Panc1 (cell line): ENCODE results near the gene AQP7. TPM values are rescaled to one million over a fixed set of nuclear protein-coding genes. Genes with fewer than 3 reads are reported as not detected.

ENCODE experiments used
- ATAC-seq: fragments of 200-7000 bp; cut with Tn5 transposase; 2 replicates; pipeline ENCODE4 v1.9.1; 2020; ENCODE audit warnings: mild to moderate bottlenecking, moderate library complexity
- BruUV-seq: library from RNA; stranded (reverse); fragments of 400-500 nt; replicated peaks from 2 replicates; lab custom pipeline; 2021; lab: Mats Ljungman, UMichigan
- CTCF ChIA-PET: fragments of 300-600 bp; sonication (Branson Sonifier 250); formaldehyde crosslinking; loops from one replicate; lab custom pipeline; 2022; ENCODE audit warnings: antibody characterized with exemption; lab: Charles Lee
- POLR2A ChIA-PET: fragments of 300-600 bp; sonication (Branson Sonifier 250); formaldehyde crosslinking; loops from one replicate; lab custom pipeline; 2022; ENCODE audit warnings: antibody characterized with exemption; lab: Charles Lee
- DNase-seq: peaks from one replicate; pipeline ENCODE4 v3.0.0-alpha.2; 2010; ENCODE audit warnings: low read depth, low spot score
- H3K27ac ChIP-seq: 2 replicates; pipeline ENCODE4 v1.5.1; 2011; ENCODE audit warnings: mild to moderate bottlenecking, low read length, inconsistent platforms
- H3K27me3 ChIP-seq: fragments of 200-500 bp; sonication (Bioruptor generic); 2 replicates; pipeline ENCODE4 v1.6.0; 2014; ENCODE audit warnings: low read length, inconsistent platforms; ENCODE audit not compliant: control insufficient read depth, insufficient read depth
- H3K36me3 ChIP-seq: fragments of 200-500 bp; sonication (Bioruptor generic); 2 replicates; pipeline ENCODE4 v1.5.1; 2014; ENCODE audit warnings: inconsistent platforms, mild to moderate bottlenecking, low read length, moderate library complexity; ENCODE audit not compliant: control insufficient read depth, insufficient read depth
- H3K4me1 ChIP-seq: 2 replicates; pipeline ENCODE4 v1.5.1; 2011; ENCODE audit warnings: inconsistent platforms, mild to moderate bottlenecking, low read length, moderate library complexity; ENCODE audit not compliant: control insufficient read depth, insufficient read depth
- H3K4me3 ChIP-seq, 2 experiments: 2 replicates each; pipeline ENCODE4 v1.5.1; 2011 to 2012; ENCODE audit warnings: low read depth in 2 of 2, low read length in 2 of 2, mild to moderate bottlenecking in 2 of 2, inconsistent platforms in 1 of 2, moderate library complexity in 1 of 2
- H3K9me3 ChIP-seq: fragments of 200-500 bp; sonication (Bioruptor generic); 2 replicates; pipeline ENCODE4 v1.5.1; 2014; ENCODE audit warnings: low read depth, mild to moderate bottlenecking, inconsistent platforms, low read length, moderate library complexity; ENCODE audit not compliant: control insufficient read depth, insufficient read depth
- POLR2AphosphoS5 ChIP-seq: IDR thresholded peaks from 2 replicates; pipeline ENCODE4 v1.6.1; 2012; ENCODE audit warnings: mild to moderate bottlenecking, low read depth, low read length, moderate library complexity
- SIN3A ChIP-seq: IDR thresholded peaks from 2 replicates; pipeline ENCODE4 v1.6.1; 2012; ENCODE audit warnings: low read depth, mild to moderate bottlenecking, low read length, moderate library complexity, borderline replicate concordance; ENCODE audit not compliant: insufficient read depth
- TCF7L2 ChIP-seq: IDR thresholded peaks from 2 replicates; pipeline ENCODE4 v1.6.1; 2011; ENCODE audit warnings: mild to moderate bottlenecking, low read depth, low read length, inconsistent platforms
- in situ Hi-C: cut with HindIII; loops from 2 replicates; pipeline ENCODE4 v1.10.0; 2016; ENCODE audit warnings: low sequenced_read_pairs, low pct_unique_long_range_greater_than_20kb
- intact Hi-C: fragments of 100-400 bp; cut with micrococcal nuclease; formaldehyde crosslinking; loops from one replicate; pipeline ENCODE4 v1.10.0; 2022; ENCODE audit not compliant: unreplicated experiment
- total RNA-seq: library from RNA; stranded (reverse); gene quantifications from one replicate; pipeline ENCODE4 v1.2.1, GENCODE V29; 2021; ENCODE audit not compliant: unreplicated experiment
- TF ChIP-seq, protein P1 (sequence below): fragments of 450-650 bp; IDR thresholded peaks from 2 replicates; pipeline ENCODE4 v1.5.1; 2017; ENCODE audit warnings: mild to moderate bottlenecking
- TF ChIP-seq, protein P2 (sequence below), 2 experiments: IDR thresholded peaks; 2 replicates each; pipeline ENCODE4 v1.6.1; 2011 to 2012; ENCODE audit warnings: low read depth in 2 of 2, control low read depth in 1 of 2, low read length in 1 of 2, mild to moderate bottlenecking in 1 of 2, moderate library complexity in 1 of 2; ENCODE audit not compliant: insufficient read depth in 1 of 2

Gene AQP7
- total RNA-seq, 1 experiment from 2014 or later, result 0.26 TPM

DNA sequence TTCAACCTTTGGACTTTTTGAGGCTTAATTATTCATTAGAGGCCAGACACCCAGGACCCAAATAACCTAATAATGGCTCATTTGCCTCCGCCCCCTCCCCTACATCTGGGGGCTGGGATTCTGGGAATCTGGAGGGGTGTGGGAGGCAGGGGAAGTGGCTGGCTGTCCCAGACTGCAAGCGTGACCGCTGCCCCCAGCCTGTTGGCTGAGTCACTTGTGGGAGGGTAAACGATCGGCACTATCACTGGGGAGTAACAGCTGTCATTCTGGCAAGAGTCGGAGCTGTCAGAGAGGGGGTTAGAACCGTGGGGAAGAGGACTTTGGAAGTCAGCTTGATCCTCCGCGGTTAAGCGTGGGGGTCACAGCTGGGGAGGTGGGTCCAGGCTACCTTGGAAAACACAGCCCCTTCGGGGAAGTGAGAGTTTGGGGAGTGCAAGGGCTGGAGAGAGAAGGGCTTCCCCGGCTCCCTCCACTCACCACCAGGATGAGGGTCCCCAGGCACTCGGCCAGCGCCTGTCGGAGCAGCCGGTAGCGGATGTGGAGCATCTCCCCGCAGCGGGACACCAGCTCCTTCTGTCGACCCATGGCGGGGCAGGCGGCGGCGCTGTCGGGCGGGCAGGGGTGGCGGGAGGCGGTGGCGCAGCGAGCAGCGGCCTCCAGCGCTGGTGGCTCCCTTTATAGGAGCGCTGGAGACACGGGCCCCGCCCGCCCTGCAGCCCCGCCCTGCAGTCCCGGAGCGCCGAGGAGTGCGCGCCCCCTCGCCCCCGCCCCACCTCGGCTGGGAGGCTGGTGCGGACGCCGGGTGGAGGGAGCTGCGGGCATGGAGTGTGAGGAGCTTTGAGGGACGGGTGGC lies 44.8 kb upstream of the AQP7 start, which contains the start of gene AQP3:
Gene AQP3 (minus strand): TSS at position 648 of the 853 bp plus-strand sequence. CDS start 63 bp downstream, at position 585.
- H3K9me3 ChIP-seq, result no peaks in the 10 kb centered on the region
- BruUV-seq, result no TSS peak
- in situ Hi-C loops (no loop called here), intact Hi-C loops (no loop called here)
- ChIA-PET CTCF (interaction anchor here (0.6 to 1.6 kb wide), 12 partner anchors 12 to 1056 kb away, joined by 3 to 16 read pairs (median 4); partner anchors contain the start of gene NOL6), POLR2A (interaction anchor here (0.6 kb wide), 3 partner anchors 27 to 54 kb away, joined by 3 to 7 read pairs (median 4); no protein-coding TSS in a partner anchor)
- DNase-seq (no peak), ATAC-seq (peak; percentile 89)
- TF ChIP-seq, protein P1, sequence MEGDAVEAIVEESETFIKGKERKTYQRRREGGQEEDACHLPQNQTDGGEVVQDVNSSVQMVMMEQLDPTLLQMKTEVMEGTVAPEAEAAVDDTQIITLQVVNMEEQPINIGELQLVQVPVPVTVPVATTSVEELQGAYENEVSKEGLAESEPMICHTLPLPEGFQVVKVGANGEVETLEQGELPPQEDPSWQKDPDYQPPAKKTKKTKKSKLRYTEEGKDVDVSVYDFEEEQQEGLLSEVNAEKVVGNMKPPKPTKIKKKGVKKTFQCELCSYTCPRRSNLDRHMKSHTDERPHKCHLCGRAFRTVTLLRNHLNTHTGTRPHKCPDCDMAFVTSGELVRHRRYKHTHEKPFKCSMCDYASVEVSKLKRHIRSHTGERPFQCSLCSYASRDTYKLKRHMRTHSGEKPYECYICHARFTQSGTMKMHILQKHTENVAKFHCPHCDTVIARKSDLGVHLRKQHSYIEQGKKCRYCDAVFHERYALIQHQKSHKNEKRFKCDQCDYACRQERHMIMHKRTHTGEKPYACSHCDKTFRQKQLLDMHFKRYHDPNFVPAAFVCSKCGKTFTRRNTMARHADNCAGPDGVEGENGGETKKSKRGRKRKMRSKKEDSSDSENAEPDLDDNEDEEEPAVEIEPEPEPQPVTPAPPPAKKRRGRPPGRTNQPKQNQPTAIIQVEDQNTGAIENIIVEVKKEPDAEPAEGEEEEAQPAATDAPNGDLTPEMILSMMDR, result no peak
- TF ChIP-seq SIN3A (no peak), POLR2AphosphoS5 (no peak), TCF7L2 (no peak)
- TF ChIP-seq, protein P2, sequence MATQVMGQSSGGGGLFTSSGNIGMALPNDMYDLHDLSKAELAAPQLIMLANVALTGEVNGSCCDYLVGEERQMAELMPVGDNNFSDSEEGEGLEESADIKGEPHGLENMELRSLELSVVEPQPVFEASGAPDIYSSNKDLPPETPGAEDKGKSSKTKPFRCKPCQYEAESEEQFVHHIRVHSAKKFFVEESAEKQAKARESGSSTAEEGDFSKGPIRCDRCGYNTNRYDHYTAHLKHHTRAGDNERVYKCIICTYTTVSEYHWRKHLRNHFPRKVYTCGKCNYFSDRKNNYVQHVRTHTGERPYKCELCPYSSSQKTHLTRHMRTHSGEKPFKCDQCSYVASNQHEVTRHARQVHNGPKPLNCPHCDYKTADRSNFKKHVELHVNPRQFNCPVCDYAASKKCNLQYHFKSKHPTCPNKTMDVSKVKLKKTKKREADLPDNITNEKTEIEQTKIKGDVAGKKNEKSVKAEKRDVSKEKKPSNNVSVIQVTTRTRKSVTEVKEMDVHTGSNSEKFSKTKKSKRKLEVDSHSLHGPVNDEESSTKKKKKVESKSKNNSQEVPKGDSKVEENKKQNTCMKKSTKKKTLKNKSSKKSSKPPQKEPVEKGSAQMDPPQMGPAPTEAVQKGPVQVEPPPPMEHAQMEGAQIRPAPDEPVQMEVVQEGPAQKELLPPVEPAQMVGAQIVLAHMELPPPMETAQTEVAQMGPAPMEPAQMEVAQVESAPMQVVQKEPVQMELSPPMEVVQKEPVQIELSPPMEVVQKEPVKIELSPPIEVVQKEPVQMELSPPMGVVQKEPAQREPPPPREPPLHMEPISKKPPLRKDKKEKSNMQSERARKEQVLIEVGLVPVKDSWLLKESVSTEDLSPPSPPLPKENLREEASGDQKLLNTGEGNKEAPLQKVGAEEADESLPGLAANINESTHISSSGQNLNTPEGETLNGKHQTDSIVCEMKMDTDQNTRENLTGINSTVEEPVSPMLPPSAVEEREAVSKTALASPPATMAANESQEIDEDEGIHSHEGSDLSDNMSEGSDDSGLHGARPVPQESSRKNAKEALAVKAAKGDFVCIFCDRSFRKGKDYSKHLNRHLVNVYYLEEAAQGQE (IDR thresholded peaks at IDR 0.05; ENCODE audit: insufficient read depth in 1 of 2, low read depth in 2 of 2, low read length in 1 of 2), result no peak
- peak within 1 kb of the TSS; percentile 20 to 37 for H3K4me3 ChIP-seq
- H3K27me3 ChIP-seq, result peaks cover 3% of the 10 kb centered on the region
- H3K4me1 ChIP-seq, result peaks cover 7% of the 10 kb centered on the region; the same call in 1 of the 2 replicates
- no peaks in the 10 kb centered on the region for H3K36me3 ChIP-seq
- H3K27ac ChIP-seq, result no peak within 1 kb of the TSS

DNA sequence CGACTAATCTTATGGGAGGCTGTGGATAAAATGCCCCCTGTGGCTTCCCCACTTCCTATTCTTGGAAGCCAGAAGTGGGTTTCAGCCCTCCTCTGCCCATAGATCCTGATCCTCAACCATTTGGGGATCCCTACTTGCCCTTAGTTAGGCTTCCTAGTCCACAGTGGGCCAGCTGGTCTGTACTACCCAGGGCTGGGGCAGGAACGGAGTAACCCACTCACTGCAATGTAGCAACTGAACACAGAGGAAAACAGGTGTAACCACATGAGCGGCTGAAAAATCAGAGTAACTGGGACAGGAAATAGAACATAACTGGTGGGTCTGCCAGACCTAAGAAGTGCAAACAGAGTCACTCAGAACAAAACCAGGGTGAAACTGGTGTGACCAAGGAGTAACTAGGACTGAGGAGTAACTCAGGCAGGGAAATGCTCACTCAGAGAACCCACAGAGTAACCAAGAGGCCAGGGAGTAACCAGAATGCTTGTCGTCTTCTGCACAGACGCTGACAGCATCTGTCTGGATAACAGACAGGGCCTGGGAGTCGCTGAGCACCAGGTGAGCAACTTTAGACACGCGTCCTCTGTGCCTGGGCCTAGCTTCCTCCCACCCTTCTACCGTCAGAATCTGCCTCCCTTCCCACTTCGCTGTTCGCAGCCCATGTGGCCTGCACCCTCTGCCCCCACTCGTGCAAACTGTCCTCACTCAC lies 44.0 kb upstream of the AQP7 start:
- BruUV-seq, result no TSS peak
- H3K27me3 ChIP-seq, result peaks cover 3% of the 10 kb centered on the region
- no peaks in the 10 kb centered on the region for H3K36me3 ChIP-seq
- no peaks in the 10 kb centered on the region for H3K9me3 ChIP-seq
- DNase-seq, result no peak
- no peak overlapping the region for H3K4me3 ChIP-seq
- no peak overlapping the region for H3K27ac ChIP-seq
- POLR2A ChIA-PET, result no interaction called here
- H3K4me1 ChIP-seq, result peaks cover 7% of the 10 kb centered on the region; the same call in 1 of the 2 replicates
- TF ChIP-seq SIN3A (no peak), TCF7L2 (no peak), POLR2AphosphoS5 (no peak)
- TF ChIP-seq, protein P2 (IDR thresholded peaks at IDR 0.05; ENCODE audit: insufficient read depth in 1 of 2, low read depth in 2 of 2, low read length in 1 of 2), result no peak
- TF ChIP-seq, protein P1, result no peak
- 0 out of 2 replicates have a peak, but pooled peaks have one; percentile 15 for ATAC-seq
- intact Hi-C loops (no loop called here), in situ Hi-C loops (no loop called here)
- CTCF ChIA-PET, result interaction anchor here (1.2 kb wide), 1 partner anchor 71 kb away, joined by 14 read pairs; no protein-coding TSS in a partner anchor
